Measurements from ENCODE around the gene DUSP8. TPM values are rescaled to one million over a fixed set of nuclear protein-coding genes. Genes with fewer than 3 reads are reported as not detected.

Gene DUSP8
- total and polyA plus RNA-seq, 2 of the 8 experiments (the other 6 are each of a cell fraction or from before 2014, with no cell fraction given) = 2.8 to 3.6 TPM

DNA sequence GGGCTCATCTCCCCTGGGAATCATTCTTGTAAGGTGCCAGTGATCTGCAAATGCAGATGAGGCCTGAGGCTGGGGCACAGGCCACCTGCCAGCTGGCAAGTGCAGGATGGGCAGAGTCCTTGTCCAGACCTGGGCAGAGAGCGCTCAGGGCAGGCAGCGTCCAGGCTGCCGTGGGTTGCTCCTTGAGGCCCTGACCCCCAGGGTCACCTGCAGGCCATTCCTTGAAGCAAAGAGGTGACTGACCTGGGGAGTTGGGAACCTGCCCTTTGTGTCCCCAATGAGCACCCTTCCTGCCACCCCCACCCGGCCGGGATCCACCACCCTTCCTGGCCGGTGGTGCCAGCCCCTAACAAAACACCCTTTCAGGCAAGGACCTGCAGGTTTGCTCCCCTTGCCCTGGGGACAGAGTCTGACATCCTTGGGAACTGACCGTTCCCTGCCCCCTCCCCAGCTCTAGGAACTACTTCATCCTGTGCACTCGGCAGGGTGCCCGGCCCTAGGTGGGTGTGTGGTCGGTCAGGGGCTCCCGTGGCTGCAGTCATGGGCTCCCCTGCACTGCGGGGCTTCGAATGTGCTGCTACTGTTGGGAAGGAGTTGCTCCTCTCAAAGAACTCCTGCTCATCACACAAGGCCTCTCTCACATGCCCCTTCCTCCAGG lies 28.3 kb downstream of the DUSP8 start:
- Histone ChIP-seq H3K9me3 (ENCODE audit: insufficient read depth in 2 of 2, low read depth in 1 of 2, low read length in 1 of 2) (no peaks in the 10 kb centered on the region), H3K4ac (replicated peaks; ENCODE audit: insufficient read length, low read depth, low read length) (no peak overlapping the region), H3K23me2 (ENCODE audit: low read depth, low read length) (peaks cover 15% of the 10 kb centered on the region; the same call in 1 of the 2 replicates), H2BK20ac (ENCODE audit: low read length) (no peak overlapping the region), H4K20me1 (replicated peaks in 1 of 2; ENCODE audit: control insufficient read depth in 1 of 2, insufficient read depth in 2 of 2, low read length in 2 of 2) (no peaks in the 10 kb centered on the region), H3K14ac (ENCODE audit: insufficient read length) (no peak overlapping the region), H3K23ac (ENCODE audit: insufficient read length) (no peak overlapping the region), H4K91ac (replicated peaks; ENCODE audit: insufficient read length, low read length) (no peak overlapping the region), H2AK5ac (ENCODE audit: low read depth, low read length) (no peak overlapping the region), H2AFZ (ENCODE audit: low read length) (no peak overlapping the region), H4K8ac (ENCODE audit: extremely low read depth, insufficient read depth, low read length) (no peak overlapping the region; the same call in 1 of the 2 replicates), H3K18ac (ENCODE audit: extremely low read depth, low read length) (no peak overlapping the region), H3K36me3 (ENCODE audit: control insufficient read depth in 2 of 4, insufficient read depth in 4 of 4, low read length in 3 of 4) (no peaks in the 10 kb centered on the region), H3K79me2 (ENCODE audit: control insufficient read depth in 1 of 2, insufficient read depth in 2 of 2, low read length in 2 of 2) (no peaks in the 10 kb centered on the region), H3K4me1 (replicated peaks in 1 of 4; ENCODE audit: control insufficient read depth in 3 of 4, insufficient read depth in 4 of 4, low read length in 3 of 4) (peaks cover 3 to 26% (median 13%) of the 10 kb centered on the region in 4 experiments), H3K9ac (replicated peaks in 1 of 4; ENCODE audit: extremely low read depth in 1 of 4, low read depth in 3 of 4, low read length in 3 of 4) (no peak overlapping the region), H3K27ac (ENCODE audit: low read depth, low read length) (no peak overlapping the region), H3K27me3 (replicated peaks in 1 of 4; ENCODE audit: control insufficient read depth in 3 of 4, extremely low read depth in 1 of 4, insufficient read depth in 3 of 4, low read length in 3 of 4) (peaks cover 15 to 43% (median 33%) of the 10 kb centered on the region in 4 experiments), H3K4me3 (ENCODE audit: extremely low read depth in 1 of 4, insufficient read depth in 2 of 4, low read depth in 3 of 4, low read length in 4 of 4) (no peak overlapping the region), H3K79me1 (ENCODE audit: low read depth, low read length) (no peaks in the 10 kb centered on the region), H2BK5ac (ENCODE audit: low read depth, low read length) (no peak overlapping the region), H4K5ac (ENCODE audit: insufficient read length, low read depth, low read length) (no peak overlapping the region), H3K56ac (replicated peaks; ENCODE audit: insufficient read length, low read depth, low read length) (no peak overlapping the region), H2BK120ac (replicated peaks; ENCODE audit: low read depth, low read length) (no peak overlapping the region), H2BK15ac (ENCODE audit: low read length) (no peak overlapping the region), H2BK12ac (ENCODE audit: low read depth, low read length) (no peak overlapping the region), H3K4me2 (ENCODE audit: insufficient read depth in 1 of 2, low read depth in 2 of 2, low read length in 2 of 2) (no peak overlapping the region)
- CTCF ChIA-PET (ENCODE audit: partially characterized antibody) = interaction anchor here (0.6 to 7.2 kb wide), 7 partner anchors 10 to 706 kb away, joined by 3 to 144 read pairs (median 3); no protein-coding TSS in a partner anchor
- DNase-seq (ENCODE audit: low read depth in 1 of 2, low spot score in 2 of 2) (no peak), FAIRE-seq (no peak)
- POLR2A ChIA-PET (ENCODE audit: partially characterized antibody) = no interaction called here
- 79% methylated on average over 10 of the region's 13 CpGs; no CpG with 5 or more reads in 1 of the 2 experiments for WGBS, 2 experiments (ENCODE audit: extremely low coverage in 1 of 2, insufficient coverage in 1 of 2, insufficient read length in 1 of 2, insufficient replicate concordance in 2 of 2, low coverage in 1 of 2, low lambda C conversion rate in 2 of 2, missing lambda C conversion rate in 1 of 2)
- no peak for TF ChIP-seq CREB1 (IDR thresholded peaks at IDR 0.05)
